H9 (cell line): Measurements from ENCODE around the gene TDRD1. TPM values are rescaled to one million over a fixed set of nuclear protein-coding genes. Genes with fewer than 3 reads are reported as not detected.

Experiments
- DNase-seq: peaks from one replicate; pipeline ENCODE4 v3.0.0-alpha.2; 2017
- H2AFZ ChIP-seq: one replicate; pipeline ENCODE4 v1.6.1; 2013; ENCODE audit warnings: mild to moderate bottlenecking, low read length, control low read depth, moderate library complexity
- H2AK5ac ChIP-seq: 2 replicates; pipeline ENCODE4 v1.6.1; 2013; ENCODE audit warnings: low read length, control low read depth, mixed read lengths; ENCODE audit not compliant: insufficient read length
- H2BK120ac ChIP-seq: one replicate; pipeline ENCODE4 v1.6.1; 2013; ENCODE audit warnings: low read depth, mild to moderate bottlenecking, low read length, control low read depth, inconsistent platforms; ENCODE audit not compliant: poor library complexity, severe bottlenecking
- H2BK12ac ChIP-seq: 2 replicates; pipeline ENCODE4 v1.6.1; 2013; ENCODE audit warnings: low read length, control low read depth, mixed read lengths, low read depth; ENCODE audit not compliant: insufficient read length
- H2BK15ac ChIP-seq: 2 replicates; pipeline ENCODE4 v1.6.1; 2013; ENCODE audit warnings: low read depth, low read length, control low read depth
- H2BK20ac ChIP-seq: one replicate; pipeline ENCODE4 v1.6.1; 2013; ENCODE audit warnings: low read depth, mild to moderate bottlenecking, low read length, control low read depth, inconsistent platforms; ENCODE audit not compliant: poor library complexity, severe bottlenecking
- H2BK5ac ChIP-seq: 2 replicates; pipeline ENCODE4 v1.6.1; 2013; ENCODE audit warnings: low read length, control low read depth, mixed read lengths; ENCODE audit not compliant: insufficient read length
- H3K14ac ChIP-seq: 2 replicates; pipeline ENCODE4 v1.6.1; 2013; ENCODE audit warnings: low read length, control low read depth; ENCODE audit not compliant: insufficient read depth
- H3K18ac ChIP-seq: 2 replicates; pipeline ENCODE4 v1.6.1; 2013; ENCODE audit warnings: low read depth, mild to moderate bottlenecking, mixed read lengths, low read length, control low read depth; ENCODE audit not compliant: insufficient read length
- H3K23ac ChIP-seq: 2 replicates; pipeline ENCODE4 v1.6.1; 2013; ENCODE audit warnings: low read length, control low read depth, mixed read lengths, low read depth; ENCODE audit not compliant: insufficient read length
- H3K23me2 ChIP-seq: 2 replicates; pipeline ENCODE4 v1.6.1; 2013; ENCODE audit warnings: low read depth, mild to moderate bottlenecking, mixed read lengths, low read length, control low read depth; ENCODE audit not compliant: insufficient read length, poor library complexity, severe bottlenecking
- H3K27ac ChIP-seq: 2 replicates; pipeline ENCODE4 v1.5.1; 2013; ENCODE audit warnings: low read length, control low read depth, mixed read lengths, low read depth; ENCODE audit not compliant: insufficient read length
- H3K27me3 ChIP-seq: 2 replicates; pipeline ENCODE4 v1.6.1; 2013; ENCODE audit warnings: low read length, control low read depth, inconsistent platforms; ENCODE audit not compliant: insufficient read depth
- H3K4ac ChIP-seq: 2 replicates; pipeline ENCODE4 v1.6.1; 2013; ENCODE audit warnings: low read depth, mild to moderate bottlenecking, control low read depth, inconsistent platforms, low read length, moderate library complexity
- H3K4me1 ChIP-seq: 2 replicates; pipeline ENCODE4 v1.6.1; 2013; ENCODE audit warnings: low read length, control low read depth, inconsistent platforms; ENCODE audit not compliant: insufficient read depth
- H3K4me2 ChIP-seq: 2 replicates; pipeline ENCODE4 v1.6.1; 2013; ENCODE audit warnings: low read length, control low read depth, mixed read lengths; ENCODE audit not compliant: insufficient read length, insufficient read depth
- H3K56ac ChIP-seq: 2 replicates; pipeline ENCODE4 v1.6.1; 2013; ENCODE audit warnings: low read depth, mild to moderate bottlenecking, mixed read lengths, low read length, control low read depth; ENCODE audit not compliant: insufficient read length
- H3K79me1 ChIP-seq: 2 replicates; pipeline ENCODE4 v1.6.1; 2013; ENCODE audit warnings: low read depth, mild to moderate bottlenecking, moderate library complexity, low read length, control low read depth, inconsistent platforms; ENCODE audit not compliant: insufficient read depth, poor library complexity, severe bottlenecking
- H3K79me2 ChIP-seq: 2 replicates; pipeline ENCODE4 v1.6.1; 2013; ENCODE audit warnings: low read length, control low read depth, inconsistent platforms; ENCODE audit not compliant: insufficient read depth
- H3K9ac ChIP-seq: 2 replicates; pipeline ENCODE4 v1.6.1; 2013; ENCODE audit warnings: low read length, control low read depth, mixed read lengths; ENCODE audit not compliant: insufficient read length; ENCODE audit errors: extremely low read depth
- H3K9me3 ChIP-seq: one replicate; pipeline ENCODE4 v1.6.1; 2013; ENCODE audit warnings: low read depth, low read length, inconsistent platforms; ENCODE audit not compliant: control insufficient read depth
- H3T11ph ChIP-seq: one replicate; pipeline ENCODE4 v1.6.1; 2013; ENCODE audit warnings: mild to moderate bottlenecking, low read length, control low read depth, inconsistent platforms
- H4K20me1 ChIP-seq: one replicate; pipeline ENCODE4 v1.6.1; 2013; ENCODE audit not compliant: control insufficient read depth, insufficient read length, insufficient read depth
- H4K5ac ChIP-seq: 2 replicates; pipeline ENCODE4 v1.6.1; 2013; ENCODE audit warnings: low read depth, mild to moderate bottlenecking, mixed read lengths, low read length, control low read depth; ENCODE audit not compliant: insufficient read length
- H4K8ac ChIP-seq: replicated peaks from 2 replicates; pipeline ENCODE4 v1.6.1; 2013; ENCODE audit warnings: low read length, control low read depth, mixed read lengths, low read depth; ENCODE audit not compliant: insufficient read length
- H4K91ac ChIP-seq: 2 replicates; pipeline ENCODE4 v1.6.1; 2013; ENCODE audit warnings: low read depth, mild to moderate bottlenecking, moderate library complexity, mixed read lengths, low read length, control low read depth; ENCODE audit not compliant: insufficient read length
- H3K27ac Mint-ChIP-seq, 3 experiments: 2 replicates in 2 of 3; 3 replicates in 1 of 3; pipeline ENCODE4 v1.8.0; 2020 to 2021; ENCODE audit warnings: mixed read lengths in 3 of 3, mild to moderate bottlenecking in 1 of 3, moderate library complexity in 1 of 3
- H3K27me3 Mint-ChIP-seq: 2 replicates; pipeline ENCODE4 v1.8.0; 2021; ENCODE audit warnings: low read depth, mild to moderate bottlenecking, moderate library complexity, mixed read lengths
- H3K36me3 Mint-ChIP-seq, 3 experiments: 2 replicates in 2 of 3; 3 replicates in 1 of 3; pipeline ENCODE4 v1.8.0; 2020 to 2021; ENCODE audit warnings: low read depth in 3 of 3, mixed read lengths in 3 of 3; ENCODE audit not compliant: insufficient read depth in 1 of 3
- H3K4me1 Mint-ChIP-seq, 2 experiments: 2 replicates each; pipeline ENCODE4 v1.8.0; 2020; ENCODE audit warnings: mixed read lengths in 2 of 2
- H3K4me3 Mint-ChIP-seq, 2 experiments: 2 replicates in 1 of 2; 3 replicates in 1 of 2; pipeline ENCODE4 v1.8.0; 2020 to 2021; ENCODE audit warnings: mild to moderate bottlenecking in 2 of 2, mixed read lengths in 2 of 2, moderate library complexity in 1 of 2
- H3K9me3 Mint-ChIP-seq, 2 experiments: 2 replicates in 1 of 2; 3 replicates in 1 of 2; pipeline ENCODE4 v1.8.0; 2020; ENCODE audit warnings: mild to moderate bottlenecking in 2 of 2, mixed read lengths in 2 of 2, moderate library complexity in 1 of 2
- WGBS: extraction: QIAGEN DNeasy Blood & Tissue Kit; methylation state at CpG from one replicate; pipeline ENCODE4 v1.1.7; 2013; ENCODE audit warnings: missing lambda C conversion rate, low lambda C conversion rate, mixed read lengths; ENCODE audit not compliant: insufficient read length; ENCODE audit errors: extremely low coverage; 5-methylcytosine and 5-hydroxymethylcytosine counted together
- total RNA-seq: library from RNA; stranded (reverse); gene quantifications from 2 replicates; pipeline ENCODE4 v1.2.1, GENCODE V29; 2021
- TF ChIP-seq, protein P1 (sequence below): fragments of 200-600 bp; sonication (generic); conservative IDR thresholded peaks from 3 replicates; pipeline ENCODE4 v1.8.0; 2021; ENCODE audit warnings: antibody characterized with exemption, mild to moderate bottlenecking

Gene TDRD1
- total RNA-seq, 1 experiment from 2014 or later = 0.15 TPM

DNA sequence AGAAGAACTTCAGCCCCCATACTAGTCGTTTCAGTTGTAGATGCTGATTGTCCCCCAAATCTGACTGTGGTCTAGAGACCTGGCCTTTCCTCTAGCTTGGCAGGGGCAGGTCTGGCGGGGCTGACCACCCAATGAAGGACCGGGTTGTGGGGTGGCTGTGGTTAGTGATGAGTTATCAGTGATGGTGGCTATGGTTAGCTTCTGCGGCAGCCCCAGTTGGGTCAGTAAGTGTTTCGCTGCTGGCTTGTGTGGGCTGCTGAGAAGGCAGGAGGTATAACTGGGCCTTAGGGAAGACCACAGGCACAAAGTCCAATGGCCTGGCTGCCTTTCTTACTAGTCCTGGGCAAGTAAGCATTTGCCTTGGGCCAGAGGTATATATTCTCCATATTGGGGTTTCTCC lies 81.2 kb downstream of the TDRD1 start:
- peaks cover 0 to under 1% (median 0%) of the 10 kb centered on the region in 3 experiments; a peak in 1 of 7 replicates for H3K36me3 Mint-ChIP-seq
- Histone ChIP-seq H2AK5ac (no peak overlapping the region), H2BK20ac (no peak overlapping the region), H3K79me2 (no peaks in the 10 kb centered on the region), H3K9ac (no peak overlapping the region), H2BK5ac (no peak overlapping the region), H3K23ac (no peak overlapping the region), H3T11ph (no peak overlapping the region), H3K4ac (no peak overlapping the region), H3K4me1 (no peaks in the 10 kb centered on the region; the same call in 1 of the 2 replicates), H2BK12ac (no peak overlapping the region), H3K27ac (no peak overlapping the region), H3K56ac (no peak overlapping the region), H2AFZ (no peak overlapping the region), H2BK15ac (no peak overlapping the region), H3K79me1 (no peaks in the 10 kb centered on the region), H4K8ac (no peak overlapping the region), H3K18ac (no peak overlapping the region), H2BK120ac (no peak overlapping the region), H3K23me2 (no peaks in the 10 kb centered on the region), H3K27me3 (no peaks in the 10 kb centered on the region; the same call in 1 of the 2 replicates), H4K5ac (no peak overlapping the region), H3K14ac (no peak overlapping the region), H4K91ac (no peak overlapping the region), H3K9me3 (no peaks in the 10 kb centered on the region), H3K4me2 (no peak overlapping the region), H4K20me1 (no peaks in the 10 kb centered on the region)
- WGBS = no CpG with 5 or more reads among the region's 5 CpGs
- no peak overlapping the region for H3K27ac Mint-ChIP-seq
- no peaks in the 10 kb centered on the region for H3K27me3 Mint-ChIP-seq
- no peaks in the 10 kb centered on the region for H3K9me3 Mint-ChIP-seq
- TF ChIP-seq, protein P1, sequence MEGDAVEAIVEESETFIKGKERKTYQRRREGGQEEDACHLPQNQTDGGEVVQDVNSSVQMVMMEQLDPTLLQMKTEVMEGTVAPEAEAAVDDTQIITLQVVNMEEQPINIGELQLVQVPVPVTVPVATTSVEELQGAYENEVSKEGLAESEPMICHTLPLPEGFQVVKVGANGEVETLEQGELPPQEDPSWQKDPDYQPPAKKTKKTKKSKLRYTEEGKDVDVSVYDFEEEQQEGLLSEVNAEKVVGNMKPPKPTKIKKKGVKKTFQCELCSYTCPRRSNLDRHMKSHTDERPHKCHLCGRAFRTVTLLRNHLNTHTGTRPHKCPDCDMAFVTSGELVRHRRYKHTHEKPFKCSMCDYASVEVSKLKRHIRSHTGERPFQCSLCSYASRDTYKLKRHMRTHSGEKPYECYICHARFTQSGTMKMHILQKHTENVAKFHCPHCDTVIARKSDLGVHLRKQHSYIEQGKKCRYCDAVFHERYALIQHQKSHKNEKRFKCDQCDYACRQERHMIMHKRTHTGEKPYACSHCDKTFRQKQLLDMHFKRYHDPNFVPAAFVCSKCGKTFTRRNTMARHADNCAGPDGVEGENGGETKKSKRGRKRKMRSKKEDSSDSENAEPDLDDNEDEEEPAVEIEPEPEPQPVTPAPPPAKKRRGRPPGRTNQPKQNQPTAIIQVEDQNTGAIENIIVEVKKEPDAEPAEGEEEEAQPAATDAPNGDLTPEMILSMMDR = no peak
- H3K4me1 Mint-ChIP-seq = peaks cover 17 to 19% of the 10 kb centered on the region in 2 experiments
- no peak overlapping the region for H3K4me3 Mint-ChIP-seq
- no peak for DNase-seq
